ENCODE results near the gene MCFD2.
"Not testable (repeated sequence)": the region's sequence is repeated elsewhere in the genome, so short reads cannot be mapped to it uniquely, and the experiment has no call there.

Gene MCFD2

DNA sequence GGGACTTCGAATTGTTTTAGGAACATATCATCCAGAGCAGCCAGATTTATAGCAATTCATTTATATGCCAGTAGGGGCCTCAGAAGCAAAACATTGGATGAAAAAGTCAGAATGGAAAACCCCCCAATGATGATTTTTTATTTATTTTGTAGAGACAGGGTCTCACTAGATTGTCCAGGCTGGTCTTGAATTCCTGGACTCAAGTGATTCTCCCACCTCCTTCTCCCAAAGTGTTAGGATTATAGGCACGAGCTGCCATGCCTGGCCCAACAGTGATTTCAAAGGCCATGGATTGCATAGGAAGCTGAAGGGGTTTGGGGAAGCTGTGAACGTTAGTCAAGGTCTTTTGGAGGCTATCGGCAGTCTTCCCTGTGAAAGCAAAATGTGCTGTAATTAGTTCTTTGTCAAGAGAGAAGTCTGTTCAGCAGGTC lies 21.9 kb upstream of the MCFD2 start:
- no peak for DNase-seq (ENCODE audit: low read depth)

GRCh38 chr2:46936566-46936965 lies 21.0 kb upstream of the MCFD2 start:
- no peak for DNase-seq (ENCODE audit: low read depth)

- DNase-seq (ENCODE audit: low read depth): no peak
These were observed 19.5 kb upstream of the MCFD2 start for GRCh38 chr2:46935071-46935470.

DNA sequence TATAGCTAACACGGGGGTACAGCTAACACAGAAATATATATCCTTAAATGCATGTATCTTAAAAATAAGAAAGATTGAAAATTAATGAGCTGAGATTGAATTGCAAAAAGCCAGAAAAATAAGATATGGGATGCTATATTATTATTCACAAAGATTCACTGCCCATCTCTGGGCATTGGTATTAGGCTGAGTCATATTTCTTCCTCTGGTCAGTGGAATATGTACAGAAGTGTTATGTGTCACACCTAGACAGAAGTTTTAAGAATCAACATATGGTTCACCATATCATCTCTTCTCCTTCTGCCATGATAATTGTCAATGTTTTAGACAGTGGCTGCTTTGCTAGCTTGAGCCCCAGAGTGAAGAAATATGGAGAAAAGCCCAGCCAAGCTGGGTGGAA lies 14.0 kb upstream of the MCFD2 start:
- no peak for DNase-seq (ENCODE audit: low read depth)

GRCh38 chr2:46926863-46927262 lies 11.3 kb upstream of the MCFD2 start:
- DNase-seq (ENCODE audit: low read depth): no peak

GRCh38 chr2:46925474-46926351 lies 10.1 kb upstream of the MCFD2 start:
- no peak for DNase-seq (ENCODE audit: low read depth)

GRCh38 chr2:46924608-46925007 lies 9.0 kb upstream of the MCFD2 start:
- no peak for DNase-seq (ENCODE audit: low read depth)

DNA sequence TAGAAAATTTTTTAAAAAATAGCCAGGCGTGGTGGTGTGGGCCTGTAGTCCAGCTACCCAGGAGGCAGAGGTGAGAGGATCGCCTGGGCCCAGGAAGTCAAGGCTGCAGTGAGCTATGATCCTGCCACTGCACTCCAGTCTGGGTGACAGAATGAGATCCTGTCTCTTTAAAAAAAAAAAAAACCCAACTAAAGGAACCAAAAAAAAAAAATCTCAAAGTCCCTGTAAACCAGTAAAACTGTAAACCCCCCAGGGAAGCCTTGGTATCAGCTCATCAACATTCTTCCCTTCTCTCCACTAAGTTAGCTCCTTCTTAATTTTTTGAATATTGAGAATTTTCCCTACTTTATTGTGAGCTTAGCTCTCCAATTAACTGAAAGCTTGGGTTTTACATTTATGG lies 8.4 kb upstream of the MCFD2 start:
- no peak for DNase-seq (ENCODE audit: low read depth)

DNA sequence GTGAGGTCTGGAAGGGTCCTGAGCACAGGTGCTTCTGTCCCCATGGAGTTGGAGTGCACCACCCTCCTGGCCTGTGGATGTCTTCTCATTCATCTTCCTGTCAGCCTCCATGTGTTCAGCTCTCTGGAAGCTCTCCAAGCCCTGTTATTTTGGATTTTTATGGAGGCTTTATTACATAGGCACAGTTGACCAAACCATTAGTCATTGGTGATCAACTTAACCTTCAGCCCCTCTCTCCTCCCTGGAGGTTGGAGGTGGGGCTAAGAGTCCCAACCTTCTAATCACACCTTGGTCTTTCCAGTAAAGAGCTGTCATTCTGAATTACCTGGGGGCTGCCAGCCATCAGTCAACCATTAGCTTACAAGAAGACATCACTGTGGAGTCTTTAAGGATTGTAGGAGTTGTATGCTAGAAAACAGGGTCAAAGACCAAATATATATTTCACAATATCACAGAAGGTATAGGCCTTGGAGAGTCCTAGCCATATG lies 7.5 kb upstream of the MCFD2 start:
- no peak for DNase-seq (ENCODE audit: low read depth)

- no peak for DNase-seq (ENCODE audit: low read depth)
These were observed 7.0 kb upstream of the MCFD2 start for GRCh38 chr2:46922606-46923005.

DNA sequence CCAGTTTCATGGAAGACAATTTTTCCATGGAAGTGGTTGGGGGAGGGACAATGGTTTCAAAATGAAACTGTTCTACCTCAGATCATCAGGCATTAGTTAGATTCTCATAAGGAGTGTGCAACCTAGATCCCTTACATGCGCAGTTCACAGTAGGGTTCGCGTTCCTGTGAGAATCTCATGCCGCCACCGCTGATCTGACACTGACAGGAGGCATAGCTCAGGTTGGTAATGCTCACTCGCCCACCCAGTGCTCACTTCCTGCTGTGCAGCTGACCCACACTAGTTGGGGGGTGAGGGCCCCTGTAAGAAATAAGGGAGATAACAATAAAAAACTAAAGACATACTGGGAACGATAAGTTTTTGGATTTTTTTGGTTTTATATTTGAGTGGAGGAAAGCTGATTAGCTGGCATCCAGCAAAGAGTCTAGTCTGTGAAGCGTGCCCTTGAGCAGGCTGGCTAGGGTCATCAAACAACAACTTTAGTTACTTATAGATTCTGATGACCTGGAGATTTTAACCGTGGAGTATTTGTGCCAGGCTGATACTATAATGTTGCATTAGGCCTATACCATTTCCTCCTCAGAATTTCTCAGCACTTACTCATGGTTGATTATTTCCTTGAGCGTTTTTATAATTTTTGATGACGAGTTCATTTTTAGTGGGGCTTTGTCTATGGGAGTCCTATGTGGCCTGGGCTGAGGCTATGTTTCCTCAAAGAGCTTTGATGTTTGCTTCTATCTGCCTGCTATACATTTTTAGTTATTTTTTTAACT lies 6.3 kb upstream of the MCFD2 start:
- no peak for DNase-seq (ENCODE audit: low read depth)

- DNase-seq (ENCODE audit: low read depth): no peak
These were observed 2.0 kb upstream of the MCFD2 start for GRCh38 chr2:46917628-46918027.

DNA sequence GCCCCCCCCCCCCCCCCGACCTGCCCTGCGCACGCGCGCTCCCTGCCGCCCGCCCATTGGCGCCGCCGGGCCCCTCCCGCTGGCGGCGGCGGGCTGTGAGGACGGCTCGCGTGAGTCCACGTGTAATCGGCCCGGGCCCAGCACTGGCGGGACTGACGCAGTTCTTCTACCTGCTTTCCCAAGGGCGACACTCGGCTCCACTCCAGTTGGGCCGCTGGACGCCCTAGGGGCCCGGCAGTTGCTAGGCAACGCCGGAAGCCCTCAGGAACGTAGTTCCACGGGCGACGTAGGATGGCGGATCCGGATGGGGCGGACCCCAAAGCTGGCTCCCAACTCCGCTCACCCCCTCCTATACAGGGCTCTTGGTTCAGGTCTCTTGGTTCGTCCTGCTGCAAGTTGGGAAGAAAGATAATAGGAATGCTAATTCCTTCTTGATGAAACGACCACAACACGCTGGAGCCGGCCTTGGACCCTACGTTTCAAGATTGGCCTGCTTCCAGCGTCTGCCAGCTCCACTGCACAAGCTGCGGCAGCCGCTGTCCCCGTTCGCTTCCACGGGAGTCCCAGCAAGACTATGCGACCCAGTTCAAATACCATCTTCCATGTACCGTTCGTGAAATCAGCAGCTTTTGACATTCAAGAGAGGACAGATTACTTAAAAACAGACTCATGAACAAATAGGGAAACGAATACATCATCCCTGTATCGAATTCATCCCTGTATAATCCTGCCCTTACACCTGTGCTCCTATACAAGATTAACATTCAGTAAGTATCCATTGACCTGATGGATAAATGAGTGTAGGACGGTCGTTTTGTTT lies 415 bp upstream of the MCFD2 start:
- peak; percentile 89 for DNase-seq (ENCODE audit: low read depth)

DNA sequence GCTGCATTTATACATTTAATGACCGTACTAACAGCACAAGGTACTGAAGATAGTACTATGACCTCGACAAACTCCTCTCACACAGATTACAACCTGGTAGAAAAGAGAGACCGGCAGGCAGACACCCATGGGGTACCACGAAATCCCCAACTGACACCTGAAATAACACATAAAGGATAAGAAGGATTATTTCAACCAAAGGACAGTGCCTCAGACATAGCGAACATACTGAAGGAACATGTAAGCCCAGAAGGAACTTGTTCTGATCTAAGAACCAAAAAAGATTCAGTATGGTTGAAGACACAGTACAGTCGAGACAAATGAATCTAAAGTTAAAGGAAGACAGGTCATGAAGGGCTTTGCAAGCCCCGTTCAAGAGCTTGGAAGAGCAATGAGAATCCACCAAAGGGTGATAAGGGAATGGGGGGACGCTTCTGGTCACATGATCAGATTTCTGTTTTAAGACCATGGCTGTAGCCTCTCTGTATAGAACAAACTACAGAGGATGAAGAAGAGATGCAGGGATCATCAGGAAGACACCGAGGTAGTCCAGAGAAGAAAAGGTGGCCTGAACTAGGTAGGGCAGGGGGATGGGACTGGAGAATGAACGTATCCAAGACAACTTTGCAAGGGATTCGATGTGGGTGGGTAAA lies 902 bp downstream of the MCFD2 start:
- DNase-seq (ENCODE audit: low read depth): no peak

GRCh38 chr2:46913471-46914381 lies 1.9 kb downstream of the MCFD2 start:
- DNase-seq (ENCODE audit: low read depth): no peak

DNA sequence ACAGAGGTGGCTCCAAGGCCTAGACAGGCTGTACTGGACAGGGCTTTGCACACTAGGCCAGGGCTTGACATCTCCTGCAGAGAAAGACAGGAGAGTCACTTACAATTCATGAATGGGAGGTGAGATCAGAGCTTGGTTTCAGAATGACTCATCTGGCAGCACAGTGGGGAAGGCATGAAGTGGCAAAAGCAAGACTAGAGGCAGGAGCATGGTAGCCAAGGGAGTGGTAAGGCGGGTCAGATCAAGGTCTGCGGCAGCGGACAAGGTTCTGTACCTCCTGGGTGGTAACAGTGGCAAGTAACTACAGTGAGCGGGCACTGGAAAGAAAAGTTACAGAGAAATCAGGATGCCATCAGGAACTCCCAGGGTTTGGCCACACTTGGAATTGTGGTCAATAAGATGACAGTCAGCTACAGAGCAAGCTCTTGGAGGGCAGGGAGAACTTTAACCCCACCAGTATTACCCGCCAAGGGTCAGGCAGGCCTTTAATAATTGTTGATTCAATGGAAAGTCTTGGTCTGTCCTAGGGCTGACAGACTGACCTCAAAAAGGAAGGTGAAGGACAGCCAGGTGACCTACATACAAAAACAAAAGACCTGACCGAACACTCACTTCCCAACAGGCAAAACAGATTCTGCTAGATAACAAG lies 5.7 kb downstream of the MCFD2 start:
- peak; percentile 83 for DNase-seq (ENCODE audit: low read depth)

DNA sequence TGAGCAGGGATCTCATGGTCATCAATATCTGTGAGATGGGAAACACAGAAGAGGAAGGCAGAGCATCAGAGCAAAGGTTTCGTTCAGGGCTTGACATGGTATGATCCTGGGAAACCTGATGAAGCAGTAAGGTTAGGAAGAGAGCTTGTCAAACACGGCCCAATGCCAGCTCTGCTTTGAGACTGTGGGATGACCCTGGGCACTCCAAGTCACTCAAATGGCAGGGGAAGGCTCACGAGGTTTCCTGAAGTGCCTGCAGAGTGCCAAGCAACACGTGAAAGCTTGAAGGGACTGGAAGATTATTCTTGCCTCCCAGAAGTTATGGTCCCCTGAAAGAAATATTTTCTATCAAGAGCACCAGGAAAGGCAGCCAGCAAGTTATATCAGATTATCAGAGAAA lies 6.5 kb downstream of the MCFD2 start:
- no peak for DNase-seq (ENCODE audit: low read depth)

DNA sequence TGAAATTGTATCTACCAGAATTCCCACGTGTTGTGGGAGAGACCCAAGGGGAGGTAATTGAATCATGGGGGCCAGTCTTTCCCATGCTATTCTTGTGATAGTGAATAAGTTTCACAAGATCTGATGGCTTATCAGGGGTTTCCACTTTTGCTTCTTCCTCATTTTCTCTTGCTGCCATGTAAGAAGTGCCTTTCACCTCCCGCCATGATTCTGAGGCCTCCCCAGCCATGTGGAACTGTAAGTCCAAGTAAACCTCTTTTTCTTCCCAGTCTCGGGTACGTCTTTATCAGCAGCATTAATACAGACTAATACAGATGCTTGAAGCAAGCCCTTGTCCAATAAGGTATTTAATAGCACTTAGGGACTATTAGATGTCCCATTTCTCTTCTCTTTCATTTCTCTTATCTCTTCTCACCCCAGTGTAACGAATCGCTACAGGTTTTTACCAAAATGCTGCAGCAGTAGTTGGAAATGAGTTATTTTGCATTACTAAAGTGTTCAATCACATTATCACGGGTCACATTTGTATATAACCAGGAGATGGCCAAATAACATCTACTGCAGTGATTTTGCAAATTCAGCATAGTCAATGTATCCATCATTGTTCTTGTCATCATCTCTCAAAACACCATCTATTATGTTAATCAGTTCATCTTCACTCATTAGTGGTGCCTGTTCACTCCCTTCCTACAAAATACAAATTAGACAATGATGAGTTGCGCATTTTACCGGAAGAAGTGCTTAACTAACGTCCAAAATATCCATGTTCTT lies 10.5 kb downstream of the MCFD2 start:
- DNase-seq (ENCODE audit: low read depth): not testable (repeated sequence)

GRCh38 chr2:46902980-46903379 lies 12.6 kb downstream of the MCFD2 start:
- not testable (repeated sequence) for DNase-seq (ENCODE audit: low read depth)
